SK-N-MC (cell line): ENCODE data around the gene FIS1.
"Not testable (repeated sequence)": the region's sequence is repeated elsewhere in the genome, so short reads cannot be mapped to it uniquely, and the experiment has no call there.

Source experiments
- DNase-seq: peaks from one replicate; pipeline ENCODE4 v3.0.0-alpha.2; 2011; ENCODE audit warnings: low read depth, low spot score
- H3K27ac ChIP-seq: fragments of 200-600 bp; sonication (generic); 2 replicates; pipeline ENCODE4 v1.5.1; 2016; ENCODE audit warnings: mixed run types
- H3K36me3 ChIP-seq: fragments of 200-600 bp; sonication (generic); 2 replicates; pipeline ENCODE4 v1.6.1; 2017; ENCODE audit warnings: antibody characterized with exemption, low read length, mixed read lengths; ENCODE audit not compliant: insufficient read depth
- H3K4me3 ChIP-seq: fragments of 200-600 bp; sonication (generic); 2 replicates; pipeline ENCODE4 v1.5.1; 2016
- H3K9ac ChIP-seq: fragments of 200-600 bp; sonication (generic); 2 replicates; pipeline ENCODE4 v1.8.0; 2017; ENCODE audit warnings: mixed run types, mixed read lengths; ENCODE audit not compliant: insufficient read length
- H3K9me3 ChIP-seq: fragments of 200-600 bp; sonication (generic); 2 replicates; pipeline ENCODE4 v1.6.1; 2017; ENCODE audit warnings: low read depth, mild to moderate bottlenecking, antibody characterized with exemption, low read length, moderate library complexity, mixed read lengths
- EZH2 ChIP-seq: fragments of 200-600 bp; sonication (generic); IDR thresholded peaks from one replicate; pipeline ENCODE4 v1.6.1; 2017; ENCODE audit warnings: antibody characterized with exemption
- FOXP2 ChIP-seq: optimal IDR thresholded peaks from 2 replicates; pipeline ENCODE3; 2011; ENCODE audit warnings: mild to moderate bottlenecking, moderate library complexity; ENCODE audit not compliant: insufficient read depth; ENCODE audit errors: extremely low read length, control extremely low read depth
- POLR2AphosphoS5 ChIP-seq: IDR thresholded peaks from 2 replicates; pipeline ENCODE4 v1.6.1; 2012; ENCODE audit warnings: mild to moderate bottlenecking, low read depth, low read length, borderline replicate concordance

FIS1 gene

GRCh38 chr7:101285171-101285570, 40.3 kb upstream of the FIS1 start:
- DNase-seq: no peak
- TF ChIP-seq FOXP2 (no peak), EZH2 (no peak), POLR2AphosphoS5 (no peak)
- H3K9me3 ChIP-seq: no peaks in the 10 kb centered on the region
- no peaks in the 10 kb centered on the region for H3K36me3 ChIP-seq
- no peak overlapping the region for H3K9ac ChIP-seq
- no peak overlapping the region for H3K27ac ChIP-seq
- H3K4me3 ChIP-seq: no peak overlapping the region

- DNase-seq, H3K9me3 ChIP-seq, H3K27ac ChIP-seq: not testable (repeated sequence)
Observed at GRCh38 chr7:101280912-101281311, 36.0 kb upstream of the FIS1 start.

GRCh38 chr7:101278461-101279292, 33.8 kb upstream of the FIS1 start:
- Histone ChIP-seq H3K9me3 (no peaks in the 10 kb centered on the region), H3K27ac (no peak overlapping the region), H3K36me3 (no peaks in the 10 kb centered on the region), H3K4me3 (no peak overlapping the region), H3K9ac (no peak overlapping the region)
- DNase-seq: no peak
- TF ChIP-seq FOXP2: no peak
- TF ChIP-seq POLR2AphosphoS5: no peak
- no peak for TF ChIP-seq EZH2

More at GRCh38 chr7:101280912-101281311, 36.0 kb upstream of the FIS1 start:
- H3K36me3 ChIP-seq, H3K9ac ChIP-seq, H3K4me3 ChIP-seq: not testable (repeated sequence)

- no peaks in the 10 kb centered on the region for H3K9me3 ChIP-seq
- H3K36me3 ChIP-seq: no peaks in the 10 kb centered on the region
- TF ChIP-seq FOXP2 (no peak), POLR2AphosphoS5 (no peak), EZH2 (no peak)
- no peak overlapping the region for H3K4me3 ChIP-seq
- no peak for DNase-seq
- no peak overlapping the region for H3K9ac ChIP-seq
- no peak overlapping the region for H3K27ac ChIP-seq
Observed at GRCh38 chr7:101277155-101277554, 32.3 kb upstream of the FIS1 start.

- H3K36me3 ChIP-seq: no peaks in the 10 kb centered on the region
- H3K9me3 ChIP-seq: no peaks in the 10 kb centered on the region
- no peak for TF ChIP-seq EZH2
- no peak for TF ChIP-seq POLR2AphosphoS5
- TF ChIP-seq FOXP2: no peak
- no peak for DNase-seq
- no peak overlapping the region for H3K9ac ChIP-seq
- no peak overlapping the region for H3K4me3 ChIP-seq
- no peak overlapping the region for H3K27ac ChIP-seq
Observed at GRCh38 chr7:101273206-101273605, 28.3 kb upstream of the FIS1 start.

- Histone ChIP-seq H3K9ac (no peak overlapping the region), H3K36me3 (no peaks in the 10 kb centered on the region), H3K9me3 (no peaks in the 10 kb centered on the region), H3K4me3 (no peak overlapping the region), H3K27ac (no peak overlapping the region)
- no peak for DNase-seq
- TF ChIP-seq EZH2: no peak
- no peak for TF ChIP-seq FOXP2
Observed at GRCh38 chr7:101271021-101271420, 26.1 kb upstream of the FIS1 start.

GRCh38 chr7:101269664-101270063, 24.8 kb upstream of the FIS1 start:
- TF ChIP-seq FOXP2 (no peak), EZH2 (no peak)
- H3K27ac ChIP-seq: no peak overlapping the region
- DNase-seq: no peak

GRCh38 chr7:101265622-101266516, 21.0 kb upstream of the FIS1 start:
- Histone ChIP-seq H3K9ac (no peak overlapping the region), H3K9me3 (no peaks in the 10 kb centered on the region), H3K36me3 (no peaks in the 10 kb centered on the region), H3K4me3 (no peak overlapping the region), H3K27ac (no peak overlapping the region)
- no peak for DNase-seq
- TF ChIP-seq FOXP2: no peak
- TF ChIP-seq EZH2: no peak
- TF ChIP-seq POLR2AphosphoS5: no peak

More at GRCh38 chr7:101269664-101270063, 24.8 kb upstream of the FIS1 start:
- no peaks in the 10 kb centered on the region for H3K9me3 ChIP-seq
- H3K36me3 ChIP-seq: no peaks in the 10 kb centered on the region
- H3K9ac ChIP-seq: no peak overlapping the region
- H3K4me3 ChIP-seq: no peak overlapping the region

GRCh38 chr7:101264102-101264706, 19.3 kb upstream of the FIS1 start:
- H3K9me3 ChIP-seq, DNase-seq, H3K27ac ChIP-seq, H3K36me3 ChIP-seq, H3K9ac ChIP-seq, H3K4me3 ChIP-seq: not testable (repeated sequence)
